Measurements from ENCODE around the gene LRRC8E.
A peak's percentile ranks its signal among the peaks of the same experiment; 100 is the strongest.
"Not testable (repeated sequence)": the region's sequence is repeated elsewhere in the genome, so short reads cannot be mapped to it uniquely, and the experiment has no call there.

The LRRC8E gene

GRCh38 chr19:7927605-7928333 is 39.5 kb downstream of the LRRC8E start:
- H3K4me3 ChIP-seq (ENCODE audit: low read length), result no peak overlapping the region
- no peak for DNase-seq (ENCODE audit: low read depth)
- no peak for TF ChIP-seq CTCF (conservative IDR thresholded peaks at IDR 0.05; ENCODE audit: low read depth, low read length)

DNA sequence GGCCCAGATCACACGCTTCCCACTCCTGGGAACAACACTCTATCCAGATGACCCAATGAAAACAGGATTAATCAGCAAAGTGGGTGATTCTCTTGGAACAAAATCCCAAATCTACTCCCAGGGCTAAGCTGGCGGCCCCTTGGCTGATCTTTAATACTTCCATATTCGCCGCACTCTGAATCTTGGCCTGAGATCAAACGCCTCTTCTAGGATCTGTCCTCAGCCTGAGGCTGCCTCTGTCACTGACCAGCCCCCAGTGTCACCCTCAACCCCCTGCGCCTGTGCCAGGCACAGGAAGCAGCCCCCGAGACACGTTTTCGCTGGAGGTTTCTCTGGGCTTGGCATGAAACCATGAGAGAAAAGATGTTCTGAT is 40.0 kb downstream of the LRRC8E start:
- DNase-seq (ENCODE audit: low read depth), result no peak
- H3K4me3 ChIP-seq (ENCODE audit: low read length), result no peak overlapping the region
- TF ChIP-seq CTCF (conservative IDR thresholded peaks at IDR 0.05; ENCODE audit: low read depth, low read length), result no peak

DNA sequence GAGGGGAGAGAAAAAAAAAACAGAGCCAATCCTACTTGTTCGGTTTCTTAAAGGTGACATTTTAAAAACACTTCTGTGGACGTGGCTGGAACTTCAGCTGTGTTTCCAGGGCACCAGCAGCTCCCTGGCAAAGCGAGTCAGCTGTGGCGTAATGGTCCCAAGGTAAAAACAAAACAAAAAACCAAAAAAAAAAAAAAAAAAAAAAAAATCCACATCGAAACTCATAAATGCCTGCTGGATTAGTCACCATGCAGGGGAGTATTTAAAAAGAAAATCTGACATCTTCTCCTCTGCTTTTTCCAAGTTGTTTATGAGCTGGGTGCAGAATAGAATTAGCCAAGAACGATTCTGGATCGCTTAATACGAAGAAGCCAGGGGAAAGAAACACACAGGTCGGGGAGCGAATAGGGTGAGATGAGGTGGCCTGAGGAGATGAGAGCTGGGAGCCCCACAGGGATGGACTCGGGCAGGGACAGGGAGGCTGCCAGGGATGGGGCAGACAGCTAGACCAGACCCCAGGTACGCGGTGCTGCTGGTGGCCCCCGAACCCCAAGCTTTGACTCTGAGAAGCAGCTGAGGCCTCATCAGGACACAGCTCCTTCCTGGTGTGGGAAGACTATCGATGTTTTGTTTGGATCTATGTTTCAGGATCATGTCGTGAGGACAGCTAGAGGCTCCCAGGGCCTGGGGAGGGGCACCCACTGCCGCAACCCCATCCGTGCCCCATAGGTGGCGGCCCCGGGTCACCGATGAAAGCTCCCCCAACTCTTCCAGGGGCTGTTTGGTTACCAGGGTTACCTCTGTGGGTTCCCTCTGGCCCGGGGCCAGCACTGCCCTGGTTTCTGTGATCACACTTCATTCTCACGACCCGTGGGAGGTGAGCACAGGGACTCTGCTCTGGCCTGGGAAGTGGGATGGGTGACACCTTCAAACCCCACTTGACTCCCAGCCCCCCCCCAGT is 40.7 kb downstream of the LRRC8E start:
- H3K4me3 ChIP-seq (ENCODE audit: low read length), result no peak overlapping the region
- TF ChIP-seq CTCF (conservative IDR thresholded peaks at IDR 0.05; ENCODE audit: low read depth, low read length), result peak; percentile 56
- DNase-seq (ENCODE audit: low read depth), result peak; percentile 35

DNA sequence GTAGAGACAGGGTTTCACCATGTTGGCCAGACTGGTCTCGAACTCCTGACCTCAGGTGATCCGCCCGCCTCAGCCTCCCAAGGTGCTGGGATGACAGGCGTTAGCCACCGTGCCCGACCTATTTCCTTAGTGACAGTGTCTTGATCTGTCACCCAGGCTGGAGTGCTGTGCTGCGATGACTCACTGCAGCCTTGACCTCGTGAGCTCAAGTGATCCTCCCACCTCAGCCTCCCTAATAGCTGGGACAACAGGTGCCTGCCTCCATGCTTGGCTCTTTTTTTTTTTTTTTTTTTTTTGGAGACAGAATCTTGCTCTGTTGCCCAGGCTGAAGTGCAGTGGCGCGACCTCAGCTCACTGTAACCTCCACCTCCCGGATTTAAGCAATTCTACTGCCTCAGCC is 41.7 kb downstream of the LRRC8E start:
- not testable (repeated sequence) for DNase-seq (ENCODE audit: low read depth); H3K4me3 ChIP-seq (ENCODE audit: low read length)

DNA sequence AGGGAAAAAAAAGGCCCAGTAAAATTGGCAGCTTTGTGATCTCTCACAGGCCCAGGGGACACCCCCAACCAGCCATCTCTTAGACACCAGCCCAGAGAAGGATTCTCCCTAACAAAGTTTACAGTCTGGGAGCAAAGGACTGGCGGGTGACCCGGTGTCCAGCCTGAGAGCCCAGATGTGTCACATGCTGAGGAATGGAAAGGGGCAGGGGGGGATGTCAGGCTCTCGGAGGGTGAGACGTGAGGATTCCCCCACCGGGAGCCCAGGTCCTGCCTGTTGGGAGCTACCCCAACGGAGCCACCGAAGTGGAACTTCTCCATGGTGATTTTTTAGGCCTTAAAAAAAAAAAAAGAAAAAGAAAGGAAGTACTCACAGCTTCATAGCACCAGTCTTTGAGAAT is 42.5 kb downstream of the LRRC8E start:
- no peak for DNase-seq (ENCODE audit: low read depth)
- TF ChIP-seq CTCF (conservative IDR thresholded peaks at IDR 0.05; ENCODE audit: low read depth, low read length), result no peak

GRCh38 chr19:7931221-7932061 is 43.1 kb downstream of the LRRC8E start:
- H3K4me3 ChIP-seq (ENCODE audit: low read length), result no peak overlapping the region
- DNase-seq (ENCODE audit: low read depth), result no peak
- TF ChIP-seq CTCF (conservative IDR thresholded peaks at IDR 0.05; ENCODE audit: low read depth, low read length), result no peak

More for the DNA sequence above, 42.5 kb downstream of the LRRC8E start:
- H3K4me3 ChIP-seq (ENCODE audit: low read length), result no peak overlapping the region

Measured in retinal pigment epithelial cell (primary cell).